Progenitor cell of endocrine pancreas (in vitro differentiated cells): ENCODE data around the gene YPEL4. TPM values are rescaled to one million over a fixed set of nuclear protein-coding genes. Genes with fewer than 3 reads are reported as not detected.
A peak's percentile ranks its signal among the peaks of the same experiment; 100 is the strongest.

Experiments used
- DNase-seq: peaks from one replicate; pipeline ENCODE4 v3.0.0; 2021; ENCODE audit warnings: low spot score; ENCODE audit not compliant: unreplicated experiment
- H3K27ac Mint-ChIP-seq: 2 replicates; pipeline ENCODE4 v1.8.0; 2021; ENCODE audit warnings: mild to moderate bottlenecking, moderate library complexity, mixed read lengths
- H3K27me3 Mint-ChIP-seq: 2 replicates; pipeline ENCODE4 v1.8.0; 2021; ENCODE audit warnings: mixed read lengths
- H3K36me3 Mint-ChIP-seq: 2 replicates; pipeline ENCODE4 v1.8.0; 2022; ENCODE audit warnings: mixed read lengths; ENCODE audit not compliant: insufficient read depth
- H3K4me1 Mint-ChIP-seq: 2 replicates; pipeline ENCODE4 v1.8.0; 2021; ENCODE audit warnings: low read depth, mixed read lengths
- H3K4me3 Mint-ChIP-seq: 2 replicates; pipeline ENCODE4 v1.8.0; 2021; ENCODE audit warnings: low read depth, mild to moderate bottlenecking, moderate library complexity, mixed read lengths
- H3K9me3 Mint-ChIP-seq: 2 replicates; pipeline ENCODE4 v1.8.0; 2021; ENCODE audit warnings: low read depth, mixed read lengths
- CTCF ChIP-seq: fragments of 200-600 bp; sonication (generic); IDR thresholded peaks from one replicate; pipeline ENCODE4 v1.5.0; 2021; ENCODE audit warnings: antibody characterized with exemption, mild to moderate bottlenecking; ENCODE audit not compliant: unreplicated experiment
- microRNA-seq: library from miRNA; unstranded; fragments of <30 nt; microRNA quantifications from one replicate; pipeline ENCODE4 v1.1.0, GENCODE V29; 2020; ENCODE audit warnings: borderline number of aligned reads; ENCODE audit not compliant: unreplicated experiment
- total RNA-seq: library from RNA; stranded (reverse); gene quantifications from 2 replicates; pipeline ENCODE4 v1.2.1, GENCODE V29; 2021

YPEL4 gene
- total RNA-seq, 1 donor from 2014 or later = 0.22 TPM

GRCh38 chr11:57597461-57597915, 52.2 kb downstream of the YPEL4 start, which contains the start of gene SERPING1:
Gene SERPING1 (plus strand): TSS chr11:57597685. CDS start chr11:57598271, 586 bp downstream.
- H3K27me3 Mint-ChIP-seq = no peaks in the 10 kb centered on the region
- TF ChIP-seq CTCF = no peak
- DNase-seq = no peak
- peak within 1 kb of the TSS; percentile 97 for H3K27ac Mint-ChIP-seq
- H3K9me3 Mint-ChIP-seq = no peaks in the 10 kb centered on the region
- H3K4me1 Mint-ChIP-seq = peaks cover 32% of the 10 kb centered on the region
- peak within 1 kb of the TSS; percentile 73 for H3K4me3 Mint-ChIP-seq
- H3K36me3 Mint-ChIP-seq = peaks cover 13% of the 10 kb centered on the region

- H3K4me3 Mint-ChIP-seq = no peak overlapping the region
- H3K27ac Mint-ChIP-seq = peak overlapping the region; percentile 59
- H3K27me3 Mint-ChIP-seq = no peaks in the 10 kb centered on the region
- H3K36me3 Mint-ChIP-seq = peaks cover 9% of the 10 kb centered on the region
- H3K9me3 Mint-ChIP-seq = no peaks in the 10 kb centered on the region
- no peak for TF ChIP-seq CTCF
- peaks cover 32% of the 10 kb centered on the region for H3K4me1 Mint-ChIP-seq
- no peak for DNase-seq
Measured at GRCh38 chr11:57596266-57596885, 53.3 kb downstream of the YPEL4 start.

Small RNA genes lying within 50 kb of the gene (microRNA-seq; reads per million reads assigned to microRNA genes)
- 35,587 reads per million, percentile 99 among the genes with 10 or more reads in this experiment for gene MIR130A

Other genes with a start within 250 kb of the YPEL4 start
- 21.5 and 24.6 TPM in 2 replicates for gene SLC43A3, start 222.8 kb downstream of the YPEL4 start, total RNA-seq
- 1.9 and 2.1 TPM in 2 replicates for gene RTN4RL2, start 189.4 kb downstream of the YPEL4 start, total RNA-seq
- gene SLC43A1, start 134.2 kb downstream of the YPEL4 start, total RNA-seq = 46.9 and 48.5 TPM in 2 replicates
- gene TIMM10, start 119.2 kb downstream of the YPEL4 start, total RNA-seq = 63.4 and 63.5 TPM in 2 replicates
- not detected in 2 replicates for gene SMTNL1, start 112.3 kb downstream of the YPEL4 start, total RNA-seq
- gene UBE2L6, start 82.2 kb downstream of the YPEL4 start, total RNA-seq = 30.6 and 34.3 TPM in 2 replicates
- 190 and 196 TPM in 2 replicates for gene SERPING1, start 52.2 kb downstream of the YPEL4 start, total RNA-seq
- gene CLP1, start 7.8 kb upstream of the YPEL4 start, total RNA-seq = 22.0 and 22.2 TPM in 2 replicates
- 56.7 and 60.1 TPM in 2 replicates for gene ZDHHC5, start 18.2 kb upstream of the YPEL4 start, total RNA-seq
- 24.2 and 24.4 TPM in 2 replicates for gene MED19, start 62.3 kb upstream of the YPEL4 start, total RNA-seq
- gene TMX2, start 62.7 kb upstream of the YPEL4 start, total RNA-seq = 82.7 and 82.9 TPM in 2 replicates
- 206 and 223 TPM in 2 replicates for gene SELENOH, start 91.6 kb upstream of the YPEL4 start, total RNA-seq
- gene BTBD18, start 101.9 kb upstream of the YPEL4 start, total RNA-seq = not detected in 2 replicates
- 346 and 367 TPM in 2 replicates for gene CTNND1, start 111.9 kb upstream of the YPEL4 start, total RNA-seq